Hematopoietic multipotent progenitor cell treated with erythropoietin and hydrocortisone succinate and interleukin-3 and kit ligand, for 17 days (in vitro differentiated cells): ENCODE measurements around the gene CTLA4.

Experiments used
- DNase-seq: peaks from one replicate; pipeline ENCODE4 v3.0.0-alpha.2; 2015; ENCODE audit warnings: low spot score

CTLA4 gene

DNA sequence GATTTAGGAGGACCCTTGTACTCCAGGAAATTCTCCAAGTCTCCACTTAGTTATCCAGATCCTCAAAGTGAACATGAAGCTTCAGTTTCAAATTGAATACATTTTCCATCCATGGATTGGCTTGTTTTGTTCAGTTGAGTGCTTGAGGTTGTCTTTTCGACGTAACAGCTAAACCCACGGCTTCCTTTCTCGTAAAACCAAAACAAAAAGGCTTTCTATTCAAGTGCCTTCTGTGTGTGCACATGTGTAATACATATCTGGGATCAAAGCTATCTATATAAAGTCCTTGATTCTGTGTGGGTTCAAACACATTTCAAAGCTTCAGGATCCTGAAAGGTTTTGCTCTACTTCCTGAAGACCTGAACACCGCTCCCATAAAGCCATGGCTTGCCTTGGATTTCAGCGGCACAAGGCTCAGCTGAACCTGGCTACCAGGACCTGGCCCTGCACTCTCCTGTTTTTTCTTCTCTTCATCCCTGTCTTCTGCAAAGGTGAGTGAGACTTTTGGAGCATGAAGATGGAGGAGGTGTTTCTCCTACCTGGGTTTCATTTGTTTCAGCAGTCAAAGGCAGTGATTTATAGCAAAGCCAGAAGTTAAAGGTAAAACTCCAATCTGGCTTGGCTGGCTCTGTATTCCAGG is at the start of gene CTLA4:
Gene CTLA4, plus strand, starts transcription at position 211 of the 640 bp plus-strand sequence. Its CDS starts 172 bp downstream, at position 383.
- DNase-seq, result no peak

DNA sequence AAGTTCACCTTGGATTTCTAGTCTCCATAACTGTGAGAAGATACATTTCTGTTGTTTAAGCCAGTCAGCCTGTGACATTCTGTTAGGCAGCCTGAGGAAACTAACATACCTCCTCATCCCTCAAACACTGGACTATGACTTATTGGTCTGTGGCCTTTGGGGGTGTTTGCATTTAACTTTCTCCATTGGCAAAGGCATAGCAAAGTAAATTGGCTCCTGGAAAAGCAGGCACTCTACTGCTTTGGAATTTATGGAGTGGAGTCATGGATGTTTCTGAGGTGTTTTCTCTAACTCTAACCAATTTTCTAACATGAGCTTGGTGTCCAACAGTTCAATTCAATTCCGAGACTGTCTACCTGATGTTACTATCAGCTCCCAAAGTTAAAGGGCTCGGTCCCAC is 48.9 kb upstream of the CTLA4 start:
- DNase-seq, result no peak

DNA sequence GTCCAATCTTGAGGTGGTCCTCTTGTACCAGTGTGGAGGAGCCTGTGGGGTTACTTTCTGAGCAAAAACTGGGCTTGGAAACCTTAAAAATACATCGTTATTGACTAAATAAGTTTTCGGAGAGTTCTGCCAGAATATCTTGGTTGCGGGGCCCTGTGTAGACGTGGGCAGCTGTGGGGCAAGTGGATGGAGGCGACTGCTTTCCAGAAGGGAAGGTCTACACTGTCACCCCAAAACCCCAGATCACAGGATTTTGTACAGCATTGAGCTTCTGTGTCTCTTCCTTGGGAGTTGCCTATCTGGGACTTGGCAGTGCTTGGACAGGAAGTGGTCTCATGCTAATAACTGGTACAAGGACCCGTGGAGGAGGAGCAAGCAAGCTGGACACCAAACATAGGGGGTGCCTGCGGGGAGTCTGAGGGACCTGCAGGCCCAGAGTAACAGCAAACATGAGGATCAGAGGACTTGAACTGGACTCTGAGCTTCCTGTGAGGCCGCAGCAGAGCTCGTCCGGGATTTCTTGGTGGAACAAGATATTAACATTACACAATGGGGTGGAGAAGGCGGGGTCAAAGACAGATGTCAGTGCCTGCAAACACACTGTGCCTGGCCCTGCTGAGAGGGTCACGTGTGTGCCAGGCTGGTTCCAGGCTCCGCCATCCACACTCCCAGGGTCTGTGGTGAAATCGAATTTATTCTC is 48.0 kb upstream of the CTLA4 start:
- DNase-seq, result no peak

DNA sequence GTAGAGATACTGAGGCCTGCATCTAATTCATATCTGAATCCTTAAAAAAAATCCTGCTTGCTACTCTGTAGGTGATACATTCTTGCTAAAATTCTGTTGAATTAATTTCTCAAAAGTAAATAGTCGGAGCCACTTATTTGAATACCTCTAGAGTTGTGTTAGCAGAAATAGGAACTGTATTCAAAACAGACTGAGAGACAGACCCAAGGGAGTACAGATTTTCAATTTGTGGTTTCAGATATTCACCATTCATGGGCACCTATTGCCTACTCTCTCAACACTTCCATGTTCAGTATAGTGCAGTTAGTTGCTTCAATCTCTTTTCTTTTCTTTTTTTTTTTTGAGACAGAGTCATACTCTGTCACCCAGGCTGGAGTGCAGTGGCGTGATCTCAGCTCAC is 46.6 kb upstream of the CTLA4 start:
- no peak for DNase-seq

DNA sequence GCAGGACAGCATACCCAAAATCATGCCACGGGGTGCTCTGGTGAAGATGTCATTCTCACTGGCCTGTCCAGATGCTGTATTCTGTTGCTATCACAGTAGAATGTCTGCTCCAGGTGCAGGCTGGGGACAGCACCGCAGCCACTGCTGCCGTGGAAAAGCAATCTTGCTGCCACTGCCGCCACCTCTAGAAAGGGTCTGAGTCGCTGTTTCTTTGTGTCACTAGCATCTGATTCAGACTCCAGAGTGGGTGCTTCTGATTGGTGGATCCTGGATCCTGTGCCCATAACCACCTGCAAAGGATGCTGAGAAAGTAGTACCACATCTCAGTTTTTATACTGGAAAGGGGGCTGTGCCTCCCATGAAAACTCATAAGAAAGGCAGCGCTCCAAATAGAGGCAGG is 45.3 kb upstream of the CTLA4 start:
- DNase-seq, result no peak

DNA sequence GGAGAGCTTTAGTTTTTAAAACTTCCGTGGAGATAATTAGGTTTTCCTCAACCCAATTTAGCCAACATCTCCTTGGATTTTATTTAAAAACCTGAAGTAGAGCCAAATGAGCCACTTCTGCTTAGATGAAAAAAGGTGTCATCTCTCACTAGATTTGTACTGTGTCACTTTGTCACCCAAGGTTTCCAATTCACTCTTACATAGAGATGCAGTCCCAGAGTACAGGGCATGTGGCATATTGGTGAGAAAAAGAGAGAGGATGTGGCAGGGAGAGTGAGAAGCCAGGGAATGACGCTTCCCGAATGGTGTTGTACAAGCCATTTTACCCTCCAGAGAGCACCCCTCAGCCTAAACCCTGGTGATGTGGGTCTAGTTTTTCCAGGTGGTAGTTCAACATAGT is 44.4 kb upstream of the CTLA4 start:
- no peak for DNase-seq

DNA sequence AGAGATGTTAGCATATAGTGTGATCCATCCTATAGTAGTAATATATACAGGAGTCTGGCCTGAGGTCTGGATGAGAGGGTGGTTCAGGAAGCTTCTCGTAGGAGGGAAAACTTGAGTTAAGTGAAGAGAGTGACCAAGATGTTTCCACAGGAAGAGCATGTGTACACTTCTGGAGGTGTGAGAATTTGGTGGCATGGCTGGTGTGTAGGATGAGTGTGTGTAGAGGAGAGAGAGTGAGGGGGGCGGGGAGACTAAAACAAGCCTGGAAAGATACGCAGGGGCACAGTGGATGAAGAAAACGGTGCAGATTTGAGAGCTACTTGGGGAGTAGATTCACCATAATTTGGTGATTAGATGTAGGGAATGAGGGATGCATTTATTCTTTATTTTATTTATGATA is 43.5 kb upstream of the CTLA4 start:
- DNase-seq, result no peak

DNA sequence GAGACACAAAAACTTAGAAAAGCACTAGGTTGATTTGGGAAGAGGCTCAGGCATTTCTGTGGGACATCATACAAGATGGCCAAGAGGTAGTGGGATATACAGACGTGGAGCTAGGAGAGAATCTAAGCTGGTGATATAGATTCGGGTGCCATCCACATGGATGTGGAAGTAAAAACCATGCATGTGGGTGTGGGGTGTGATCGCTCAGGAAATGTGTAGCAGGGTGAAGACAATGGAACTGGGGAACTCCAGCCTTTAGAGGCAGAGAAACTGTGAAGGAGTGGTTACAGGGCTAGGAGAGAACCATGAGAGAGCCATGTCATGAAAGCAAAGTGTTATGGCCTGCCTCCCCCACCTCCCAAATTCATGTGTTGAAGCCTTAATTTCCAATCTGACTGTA is 43.0 kb upstream of the CTLA4 start:
- no peak for DNase-seq

DNA sequence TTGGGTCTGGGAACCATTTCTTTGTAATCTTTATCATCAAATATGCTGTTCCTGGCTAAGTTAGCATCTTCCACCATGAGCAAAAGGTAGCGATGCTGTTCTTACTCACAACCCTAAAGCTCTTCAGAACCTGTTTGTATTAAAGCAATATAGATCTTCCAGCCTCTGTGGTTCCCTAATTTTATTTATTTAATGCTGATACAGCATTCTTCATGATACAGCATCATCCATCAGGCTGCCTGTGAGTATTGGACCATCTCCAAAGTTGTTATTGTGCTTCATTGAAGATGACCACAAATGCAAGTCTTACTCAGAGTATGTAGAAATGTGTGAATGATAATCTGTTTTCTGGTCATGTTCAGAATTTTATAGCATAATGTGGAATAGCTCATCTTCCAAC is 40.9 kb upstream of the CTLA4 start:
- no peak for DNase-seq

DNA sequence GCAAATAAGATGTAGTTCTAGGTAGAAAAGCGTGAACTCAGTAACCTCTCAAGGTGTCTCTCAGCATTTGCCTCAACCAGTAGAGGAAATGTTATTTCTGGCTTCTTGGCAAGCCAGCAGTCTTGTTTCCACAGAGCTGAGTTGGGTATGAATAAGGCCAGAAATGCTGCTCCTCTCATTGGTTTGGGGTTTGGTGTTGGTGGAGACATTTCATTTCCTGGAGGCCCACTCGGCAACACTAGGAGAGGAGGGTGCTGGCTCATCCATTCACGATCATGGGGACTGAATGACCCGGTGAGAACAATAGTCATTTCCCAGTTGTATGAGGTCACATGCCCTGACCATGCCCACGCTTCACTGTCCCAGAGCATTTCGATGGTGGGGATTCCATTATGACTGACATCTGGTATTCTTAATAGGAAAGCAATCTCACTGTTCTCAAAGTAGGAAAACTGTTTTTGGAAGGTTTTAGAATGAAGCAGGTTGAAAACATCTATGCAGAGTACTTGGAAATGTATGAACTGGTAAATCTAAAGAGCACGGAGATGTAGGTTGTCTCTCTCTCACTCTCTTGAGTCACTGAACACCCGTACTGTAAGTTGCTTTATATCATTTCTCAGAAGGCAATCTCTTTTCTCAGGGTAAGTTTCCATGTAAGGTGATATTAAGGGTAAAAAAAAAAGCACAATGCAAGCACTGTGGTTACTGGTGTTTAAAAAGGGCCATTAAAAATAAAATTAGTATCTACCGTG is 37.1 kb upstream of the CTLA4 start:
- DNase-seq, result no peak

DNA sequence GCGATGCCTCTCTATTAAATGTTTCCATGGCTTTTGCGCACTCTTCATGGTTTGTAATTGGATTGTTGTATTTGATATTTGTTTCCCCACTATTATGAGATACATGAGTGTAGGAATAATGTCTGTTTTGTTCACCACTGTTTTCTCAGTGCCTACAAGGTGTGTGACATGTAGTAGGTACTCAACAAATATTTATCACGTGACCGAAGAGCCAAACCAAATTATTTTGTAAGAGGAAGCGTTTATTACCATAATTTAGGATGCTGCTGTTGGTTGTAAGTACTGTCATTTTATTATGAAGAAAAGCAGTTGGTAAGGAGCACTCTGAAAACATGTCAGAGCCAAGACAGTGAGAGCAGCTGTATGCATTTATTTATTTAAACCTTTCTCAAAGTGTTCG is 32.2 kb upstream of the CTLA4 start:
- DNase-seq, result no peak

DNA sequence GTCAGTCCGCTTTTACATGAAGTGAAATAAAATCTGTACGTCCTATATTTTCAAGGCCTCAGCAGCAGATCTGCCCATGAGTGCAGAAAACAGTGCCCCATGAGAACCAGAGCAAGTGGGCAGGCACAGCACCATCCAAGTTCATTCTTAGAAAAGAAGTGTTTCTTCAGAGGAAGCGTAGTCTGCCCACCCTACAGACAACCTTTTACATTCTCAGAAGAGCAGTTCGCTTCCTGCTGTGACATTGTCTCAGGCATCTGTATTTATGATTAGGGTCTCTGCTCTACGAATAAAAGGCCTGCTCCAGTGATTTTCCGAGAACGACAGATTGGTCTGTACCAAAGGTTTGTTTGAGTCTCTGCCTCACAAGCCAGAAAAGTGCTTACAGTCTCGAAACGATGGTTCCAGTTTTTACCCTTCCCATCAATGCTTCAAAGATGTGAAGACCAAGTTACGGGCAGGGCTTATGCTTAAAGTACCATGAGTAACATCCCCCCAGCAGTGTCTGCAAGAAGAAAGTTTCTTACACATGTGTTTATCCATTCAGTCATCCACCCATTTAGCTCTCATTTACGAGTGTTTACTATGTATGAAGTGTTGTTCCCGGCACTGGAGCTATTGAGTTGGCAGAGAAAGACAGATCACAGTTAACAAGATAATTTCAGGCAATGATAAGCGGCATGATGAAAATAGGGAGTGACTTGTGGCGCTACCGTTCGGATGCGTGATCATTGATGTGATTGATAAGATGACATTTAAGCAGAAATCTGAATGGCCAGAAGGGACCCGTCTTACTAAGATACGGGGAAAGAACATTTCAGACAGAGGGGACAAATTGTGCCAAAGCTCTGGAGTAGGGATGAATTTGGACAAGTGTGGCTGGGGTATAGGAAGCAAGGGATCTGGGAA is 31.4 kb upstream of the CTLA4 start:
- DNase-seq, result no peak

DNA sequence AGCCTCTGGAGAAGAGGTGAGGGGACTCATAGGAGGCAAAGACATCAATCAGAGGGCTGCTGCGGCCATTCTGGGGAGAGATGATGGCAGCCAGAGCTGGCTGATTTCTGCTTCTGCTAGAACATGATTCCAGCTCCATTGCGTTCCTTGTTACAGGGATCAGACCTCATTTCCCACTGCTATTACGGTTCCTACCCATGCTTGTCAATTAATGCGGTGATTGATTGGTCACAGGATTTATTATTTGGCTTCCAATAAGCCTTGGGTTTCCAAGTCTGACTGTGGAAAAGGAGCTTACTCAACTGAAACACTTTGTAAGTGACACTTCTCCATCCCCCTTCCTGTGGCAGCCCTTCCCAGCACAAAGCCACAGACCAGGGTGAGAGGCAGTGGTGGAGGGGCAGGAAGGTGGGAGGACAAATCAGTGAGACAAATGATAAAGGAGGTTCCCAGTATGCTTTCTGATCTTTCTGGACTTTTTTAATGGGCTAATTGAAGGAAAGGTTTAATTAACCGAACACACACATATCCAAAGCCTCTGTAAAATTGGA is 26.8 kb upstream of the CTLA4 start:
- no peak for DNase-seq

DNA sequence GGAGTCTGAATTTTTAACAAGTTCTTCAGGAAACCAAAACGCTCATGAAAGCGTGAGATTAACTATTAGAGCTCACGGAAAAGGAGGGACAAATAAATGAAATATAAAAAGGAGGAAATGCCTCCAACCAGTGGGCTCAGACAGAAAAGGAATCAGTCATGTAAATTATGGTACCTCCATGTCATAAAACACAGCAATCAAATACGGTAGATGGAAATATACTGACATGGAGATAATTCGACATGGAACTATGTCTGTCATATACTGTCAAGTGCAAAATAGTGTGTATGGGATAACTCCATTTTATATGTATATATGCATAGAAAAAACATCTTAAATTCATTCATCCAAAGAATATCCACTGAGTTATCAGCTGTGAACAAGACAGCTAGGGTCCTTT is 25.9 kb upstream of the CTLA4 start:
- DNase-seq, result no peak

DNA sequence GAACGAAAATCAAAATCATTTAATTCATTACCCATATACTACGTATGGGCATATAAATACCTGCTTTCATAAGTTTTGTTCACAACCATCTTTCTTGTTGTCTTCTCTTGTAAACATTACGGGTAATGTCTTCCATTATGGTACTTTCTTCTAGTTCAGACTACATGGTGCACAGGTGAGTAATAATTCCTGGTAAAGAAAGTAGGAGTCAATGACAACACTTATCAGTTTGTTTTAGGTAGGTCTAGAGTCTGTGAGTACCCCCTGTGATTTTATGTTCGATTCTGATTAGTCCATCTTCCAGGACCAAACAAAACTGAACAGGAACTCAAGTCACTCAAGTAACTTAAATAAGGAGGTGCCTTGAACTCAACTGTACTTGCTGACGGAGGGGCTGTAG is 25.2 kb upstream of the CTLA4 start:
- no peak for DNase-seq

DNA sequence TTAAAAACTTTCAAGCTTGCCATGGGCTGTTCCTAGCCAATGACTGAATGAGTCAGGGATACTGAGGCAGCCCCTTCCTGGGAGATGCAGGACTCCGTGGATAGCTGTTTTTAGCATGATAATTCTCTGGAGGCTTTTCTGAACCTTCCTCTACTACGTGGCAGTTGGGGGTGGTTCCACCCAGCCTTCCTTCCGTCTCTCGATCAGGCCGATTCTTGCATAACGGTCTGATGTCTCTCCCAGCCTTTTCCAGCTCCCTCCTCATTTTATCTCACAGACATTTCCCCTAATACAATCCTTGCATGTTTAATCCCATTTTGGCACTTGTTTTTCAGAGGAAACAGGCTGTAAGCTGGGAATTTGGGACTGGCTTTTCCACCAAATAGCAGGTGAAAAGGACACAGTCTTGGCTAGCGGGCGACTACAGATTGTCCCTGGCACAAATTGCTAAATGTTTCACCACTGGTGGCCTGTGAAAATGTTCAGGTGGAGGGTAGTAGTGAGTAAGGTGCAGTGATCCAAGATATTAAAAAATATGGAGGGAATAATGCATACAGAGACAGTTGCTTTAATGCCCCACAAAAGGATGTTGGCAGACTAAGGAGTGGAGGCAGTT is 21.0 kb upstream of the CTLA4 start:
- DNase-seq, result no peak

DNA sequence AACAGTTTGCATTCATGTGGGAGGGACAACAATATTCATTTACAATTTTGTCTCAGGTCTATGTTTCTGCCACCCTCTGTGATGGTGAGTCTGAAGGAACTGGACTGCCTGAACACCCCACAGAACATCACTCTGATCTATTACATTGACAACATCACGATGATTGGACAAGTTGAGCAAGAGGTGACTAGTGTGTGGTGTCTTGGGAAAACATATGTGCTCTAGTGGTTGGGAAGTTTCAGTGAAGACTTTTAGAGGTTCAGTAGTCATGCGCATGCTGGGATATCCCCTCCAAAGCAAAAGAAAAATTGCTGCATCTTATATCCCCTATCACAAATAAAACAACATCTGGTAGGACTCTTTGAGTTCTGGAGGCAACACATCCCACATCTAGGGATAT is 18.6 kb upstream of the CTLA4 start:
- no peak for DNase-seq

DNA sequence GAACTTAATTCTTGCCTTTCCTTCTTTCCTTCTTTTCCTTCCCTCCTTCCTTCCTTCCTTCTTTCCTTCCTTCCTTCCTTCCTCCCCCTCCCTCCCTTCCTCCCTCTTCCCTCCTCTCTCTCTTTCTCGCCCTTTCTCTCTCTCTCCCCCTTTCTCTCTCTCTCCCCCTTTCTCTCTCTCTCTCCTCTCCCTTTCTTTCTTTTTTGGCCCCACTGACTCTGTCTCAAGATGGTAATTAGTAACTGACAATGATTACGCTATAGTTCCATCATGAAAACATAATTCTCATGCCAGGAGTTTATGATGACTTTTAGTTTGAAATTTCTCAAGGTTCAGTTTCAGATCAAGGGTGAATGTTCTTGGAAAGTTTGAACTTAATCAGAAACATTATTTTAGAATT is 14.8 kb upstream of the CTLA4 start:
- DNase-seq, result no peak

DNA sequence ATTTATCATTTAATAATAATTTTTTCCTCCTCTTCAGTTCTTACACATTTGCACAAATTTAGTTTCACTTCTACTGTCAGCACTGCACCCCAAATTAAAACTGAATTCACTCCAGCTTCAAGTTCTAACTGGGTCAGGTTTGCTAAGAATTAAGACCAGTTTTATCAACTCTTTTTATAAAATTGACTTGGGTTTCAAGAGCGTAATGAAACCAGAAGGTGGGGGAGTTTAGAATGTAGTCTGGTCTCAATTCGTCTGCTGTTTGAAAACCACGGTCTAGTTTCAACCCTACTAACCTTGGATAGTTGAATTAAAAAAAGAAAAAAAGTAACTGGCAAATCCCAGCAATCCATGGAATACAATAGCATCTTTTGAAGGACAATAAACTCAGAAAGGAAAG is 14.3 kb upstream of the CTLA4 start:
- no peak for DNase-seq

DNA sequence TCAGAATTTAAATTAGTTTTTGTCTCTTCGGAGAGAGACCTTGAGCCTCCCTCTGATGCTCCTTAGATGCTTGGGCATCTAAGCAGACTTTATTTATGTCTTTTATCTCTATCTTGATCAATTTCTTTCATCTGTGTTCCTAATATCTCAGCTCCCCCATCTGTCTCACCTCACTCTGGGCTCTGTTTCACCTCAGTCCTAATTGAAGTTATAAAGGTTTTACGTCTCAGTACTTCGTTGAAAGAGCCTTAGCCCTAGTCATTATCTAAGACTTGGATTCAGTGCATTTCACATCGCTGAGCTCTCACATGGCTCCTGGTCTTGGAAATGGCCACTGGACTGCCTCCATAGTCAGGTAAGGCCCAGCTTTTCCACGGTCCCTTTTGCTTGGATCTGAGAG is 13.8 kb upstream of the CTLA4 start:
- no peak for DNase-seq

DNA sequence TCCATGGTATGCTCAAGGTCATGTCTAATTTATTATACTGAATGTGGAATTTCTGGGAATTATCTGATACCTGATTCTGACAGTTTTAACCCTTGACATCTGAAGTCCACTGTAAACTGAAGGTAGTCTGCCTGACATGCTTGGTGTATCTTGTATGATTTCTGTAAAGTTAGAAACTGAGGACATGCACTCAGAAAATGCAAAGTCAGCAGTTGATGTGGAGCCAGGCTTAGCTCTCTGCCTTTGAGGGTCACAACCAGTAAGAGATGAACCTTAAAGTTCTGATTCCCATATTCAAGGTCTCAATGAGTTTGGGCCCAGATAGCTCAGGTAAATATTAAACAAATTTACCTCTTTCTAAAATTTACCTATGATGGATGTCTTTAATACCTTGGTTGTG is 12.3 kb upstream of the CTLA4 start:
- DNase-seq, result no peak

DNA sequence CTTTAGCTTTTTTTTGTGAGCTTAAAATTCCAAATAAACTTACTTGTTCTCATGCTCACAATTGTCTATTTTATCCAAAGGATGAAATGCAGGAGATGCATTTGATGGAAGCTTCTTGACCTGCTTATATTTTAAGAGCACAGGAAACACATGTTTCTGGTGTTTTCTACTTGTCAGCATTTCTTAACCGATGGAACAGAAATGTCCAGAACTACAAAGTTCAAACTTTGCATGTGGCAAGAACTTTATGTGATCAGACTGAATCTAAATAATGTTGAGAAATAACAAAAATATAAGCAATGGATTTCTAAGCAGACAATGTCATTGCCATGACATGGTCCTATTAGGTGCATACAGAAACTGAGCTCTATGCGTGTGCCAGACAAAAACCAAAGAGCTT is 9.9 kb upstream of the CTLA4 start:
- no peak for DNase-seq
